Liver (tissue), 9 donors: ENCODE measurements around the gene ZNF655. TPM values are rescaled to one million over a fixed set of nuclear protein-coding genes. Genes with fewer than 3 reads are reported as not detected.

Experiments
- DNase-seq: peaks from one replicate; pipeline ENCODE4 v3.0.0-alpha.2; 2017; ENCODE audit warnings: low spot score
- H3K27ac ChIP-seq, 2 donors: one replicate each; pipeline ENCODE4 v1.7.0; 2013; ENCODE audit warnings: inconsistent platforms in 2 of 2, low read length in 2 of 2, control low read depth in 1 of 2, low read depth in 1 of 2, mild to moderate bottlenecking in 1 of 2
- H3K27me3 ChIP-seq, 4 donors: one replicate each; pipeline versions ENCODE4 v1.6.1 to v1.7.0; 2013; ENCODE audit warnings: low read length in 3 of 4, inconsistent platforms in 1 of 4, mild to moderate bottlenecking in 1 of 4, moderate library complexity in 1 of 4; ENCODE audit not compliant: control insufficient read depth in 4 of 4, insufficient read depth in 4 of 4
- H3K36me3 ChIP-seq, 4 donors: one replicate each; pipeline versions ENCODE4 v1.6.1 to v1.7.0; 2013; ENCODE audit warnings: low read length in 3 of 4, mild to moderate bottlenecking in 3 of 4, low read depth in 1 of 4, moderate library complexity in 1 of 4; ENCODE audit not compliant: control insufficient read depth in 4 of 4, insufficient read depth in 3 of 4
- H3K4me1 ChIP-seq, 4 donors: one replicate each; pipeline versions ENCODE4 v1.6.1 to v1.7.0; 2013; ENCODE audit warnings: low read length in 3 of 4, mild to moderate bottlenecking in 3 of 4, moderate library complexity in 1 of 4; ENCODE audit not compliant: control insufficient read depth in 4 of 4, insufficient read depth in 4 of 4
- H3K4me3 ChIP-seq, 3 donors: one replicate each; pipeline versions ENCODE4 v1.6.1 to v1.7.0; 2013; ENCODE audit warnings: low read length in 3 of 3, control low read depth in 1 of 3, low read depth in 1 of 3, mild to moderate bottlenecking in 1 of 3
- H3K9ac ChIP-seq, 2 donors: one replicate each; pipeline ENCODE4 v1.7.0; 2013; ENCODE audit warnings: low read length in 2 of 2, mild to moderate bottlenecking in 2 of 2, moderate library complexity in 2 of 2, control low read depth in 1 of 2, low read depth in 1 of 2
- H3K9me3 ChIP-seq, 4 donors: one replicate each; pipeline versions ENCODE4 v1.6.1 to v1.7.0; 2013; ENCODE audit warnings: low read length in 3 of 4; ENCODE audit not compliant: control insufficient read depth in 4 of 4
- ATF3 ChIP-seq: IDR thresholded peaks from 2 replicates; pipeline ENCODE4 v1.6.1; 2016; ENCODE audit warnings: antibody characterized with exemption
- CTCF ChIP-seq: fragments of 150-350 bp; IDR thresholded peaks from 2 replicates; pipeline ENCODE4 v1.5.1; 2017; ENCODE audit warnings: improper control_type of control experiment, low read depth, low read length; ENCODE audit not compliant: missing input control
- EGR1 ChIP-seq, 2 donors: IDR thresholded peaks; 2 replicates each; pipeline ENCODE4 v1.6.1; 2016 to 2018; ENCODE audit warnings: antibody characterized with exemption in 2 of 2, low read depth in 2 of 2
- FOXA2 ChIP-seq: IDR thresholded peaks from 2 replicates; pipeline ENCODE4 v1.6.1; 2016; ENCODE audit warnings: antibody characterized with exemption
- GABPA ChIP-seq, 2 donors: IDR thresholded peaks in 1 of 2; conservative IDR thresholded peaks in 1 of 2; 2 replicates each; pipeline ENCODE4 v1.6.1; 2016; ENCODE audit warnings: antibody characterized with exemption in 2 of 2, mild to moderate bottlenecking in 1 of 2, moderate library complexity in 1 of 2
- HNF4A ChIP-seq, 2 donors: conservative IDR thresholded peaks; 2 replicates each; pipeline ENCODE4 v1.6.1; 2016; ENCODE audit warnings: antibody characterized with exemption in 2 of 2, mild to moderate bottlenecking in 2 of 2
- NR2F2 ChIP-seq: IDR thresholded peaks from 2 replicates; pipeline ENCODE4 v1.6.1; 2016; ENCODE audit warnings: antibody characterized with exemption
- RAD21 ChIP-seq, 2 donors: IDR thresholded peaks; 2 replicates each; pipeline ENCODE4 v1.6.1; 2016; ENCODE audit warnings: antibody characterized with exemption in 2 of 2, mild to moderate bottlenecking in 2 of 2
- REST ChIP-seq: IDR thresholded peaks from 2 replicates; pipeline ENCODE4 v1.6.1; 2016; ENCODE audit warnings: antibody characterized with exemption, mild to moderate bottlenecking
- RXRA ChIP-seq, 2 donors: IDR thresholded peaks; 2 replicates each; pipeline ENCODE4 v1.6.1; 2017 to 2018; ENCODE audit warnings: antibody characterized with exemption in 2 of 2, mild to moderate bottlenecking in 1 of 2
- SP1 ChIP-seq: IDR thresholded peaks from 2 replicates; pipeline ENCODE4 v1.6.1; 2018; ENCODE audit warnings: antibody characterized with exemption, mild to moderate bottlenecking
- TAF1 ChIP-seq: conservative IDR thresholded peaks from 2 replicates; pipeline ENCODE4 v1.6.1; 2016; ENCODE audit warnings: antibody characterized with exemption, mild to moderate bottlenecking
- WGBS: extraction: QIAGEN DNeasy Blood & Tissue Kit; methylation state at CpG from one replicate; pipeline ENCODE4 v1.1.7; 2013; 5-methylcytosine and 5-hydroxymethylcytosine counted together
- polyA plus RNA-seq, 2 donors: library from polyadenylated mRNA; stranded (reverse) in 1 of 2; unstranded in 1 of 2; fragments of 200-250 nt in 1 of 2; fragments of >200 nt in 1 of 2; fragmentation: Nextera tagmentation in 1 of 2; extraction: Ambion mirVana in 1 of 2; gene quantifications; one replicate each; pipeline versions ENCODE4 v1.2.1 to v1.2.3, GENCODE V29; 2013 to 2015
- total RNA-seq, 2 donors: library from RNA; depleted of rRNA; stranded (reverse); fragments of >200 nt; gene quantifications; one replicate each; pipeline ENCODE4 v1.2.3, GENCODE V29; 2014
- donor health status: healthy.
- donor health status: healthy.
- donor health status: healthy.
- donor health status: healthy.
- donor health status: healthy.

Gene ZNF655
- total and polyA plus RNA-seq, 4 donors: 15.9 to 59.7 (median 32.4) TPM

GRCh38 chr7:99551334-99551733 lies 7.1 kb upstream of the ZNF655 start:
- TF ChIP-seq TAF1 (no peak), CTCF (no peak), RXRA (IDR thresholded peaks at IDR 0.05) (no peak)
- no peak for DNase-seq
- WGBS: 11% methylated on average over 15 of the region's 15 CpGs
- H3K27ac ChIP-seq: peak overlapping the region; percentile 23 to 66
- peaks cover 0 to 8% (median 4%) of the 10 kb centered on the region in 4 donors for H3K9me3 ChIP-seq
- H3K4me1 ChIP-seq: peaks cover 0 to 16% (median 12%) of the 10 kb centered on the region in 4 donors
- H3K9ac ChIP-seq: peak overlapping the region; percentile 63 to 88
- H3K4me3 ChIP-seq: peak overlapping the region; percentile 85 to 98 (median 85)
- H3K27me3 ChIP-seq: no peaks in the 10 kb centered on the region
- peaks cover 0 to 20% (median 18%) of the 10 kb centered on the region in 4 donors for H3K36me3 ChIP-seq

- Histone ChIP-seq H3K36me3 (peaks cover 0 to 19% (median 17%) of the 10 kb centered on the region in 4 donors), H3K27me3 (no peaks in the 10 kb centered on the region), H3K27ac (peak within 1 kb of the TSS; percentile 23 to 66), H3K4me3 (peak within 1 kb of the TSS; percentile 85 to 98 (median 85)), H3K9ac (peak within 1 kb of the TSS; percentile 63 to 88), H3K4me1 (peaks cover 0 to 19% (median 12%) of the 10 kb centered on the region in 4 donors), H3K9me3 (peaks cover 0 to 6% (median 4%) of the 10 kb centered on the region in 4 donors)
- TF ChIP-seq RAD21 (IDR thresholded peaks at IDR 0.05): peak in 1 of 2 donors; percentile 43
- TF ChIP-seq HNF4A (conservative IDR thresholded peaks at IDR 0.05): peak; percentile 49 to 70
- no peak for TF ChIP-seq REST
- TF ChIP-seq ATF3: no peak
- TF ChIP-seq GABPA (IDR thresholded peaks at IDR 0.05 in 1 of 2, conservative IDR thresholded peaks at IDR 0.05 in 1 of 2): peak; percentile 97 to 98
- TF ChIP-seq FOXA2: no peak
- no peak for TF ChIP-seq CTCF
- TF ChIP-seq EGR1 (IDR thresholded peaks at IDR 0.05; ENCODE audit: low read depth in 2 of 2): no peak
- TF ChIP-seq RXRA (IDR thresholded peaks at IDR 0.05): peak; percentile 24 to 40
- TF ChIP-seq NR2F2: peak; percentile 16
- TF ChIP-seq TAF1: no peak
- TF ChIP-seq SP1: peak; percentile 27
- peak; percentile 83 for DNase-seq
- 1% methylated on average over 37 of the region's 37 CpGs for WGBS
Measured at GRCh38 chr7:99551767-99552463, 6.5 kb upstream of the ZNF655 start, which contains the start of gene FAM200A. Gene FAM200A (minus strand): TSS chr7:99552114. CDS start chr7:99548407, 3,707 bp downstream.
